H1 (cell line): ENCODE data around the gene SMYD3.

Source experiments
- CTCF ChIP-seq, 3 experiments: IDR thresholded peaks; 1 replicate in 2 of 3; 2 replicates in 1 of 3; pipeline versions ENCODE4 v1.5.1 to v1.6.1; 2011; ENCODE audit warnings: low read length in 3 of 3, mild to moderate bottlenecking in 3 of 3, inconsistent platforms in 2 of 3, low read depth in 1 of 3, moderate library complexity in 1 of 3; ENCODE audit not compliant: insufficient read depth in 1 of 3; ENCODE audit errors: control extremely low read depth in 1 of 3
- E2F6 ChIP-seq: IDR thresholded peaks from 2 replicates; pipeline ENCODE4 v1.6.1; 2012; ENCODE audit warnings: inconsistent platforms
- FOSL1 ChIP-seq: IDR thresholded peaks from 2 replicates; pipeline ENCODE4 v1.6.1; 2011; ENCODE audit warnings: mild to moderate bottlenecking, low read depth, low read length, moderate library complexity; ENCODE audit not compliant: insufficient read depth
- GABPA ChIP-seq: IDR thresholded peaks from 2 replicates; pipeline ENCODE4 v1.6.1; 2011; ENCODE audit warnings: mild to moderate bottlenecking, low read length, moderate library complexity, borderline replicate concordance; ENCODE audit not compliant: insufficient read depth
- MAX ChIP-seq: IDR thresholded peaks from 2 replicates; pipeline ENCODE4 v1.6.1; 2012; ENCODE audit warnings: inconsistent platforms
- POLR2A ChIP-seq, 2 experiments: IDR thresholded peaks; 1 replicate in 1 of 2; 2 replicates in 1 of 2; pipeline ENCODE4 v1.6.1; 2011; ENCODE audit warnings: low read depth in 2 of 2, low read length in 2 of 2, mild to moderate bottlenecking in 2 of 2; ENCODE audit errors: control extremely low read depth in 1 of 2
- POLR2AphosphoS5 ChIP-seq: IDR thresholded peaks from 2 replicates; pipeline ENCODE4 v1.6.1; 2011; ENCODE audit warnings: low read depth, low read length
- RAD21 ChIP-seq, 2 experiments: IDR thresholded peaks in 1 of 2; conservative IDR thresholded peaks in 1 of 2; 2 replicates each; pipeline ENCODE4 v1.6.1; 2011; ENCODE audit warnings: low read depth in 2 of 2, low read length in 2 of 2, improper control_type of control experiment in 1 of 2, inconsistent platforms in 1 of 2, mild to moderate bottlenecking in 1 of 2, moderate library complexity in 1 of 2
- RBBP5 ChIP-seq: IDR thresholded peaks from 2 replicates; pipeline ENCODE4 v1.7.1; 2012; ENCODE audit warnings: low read depth, mild to moderate bottlenecking, inconsistent platforms, low read length, moderate library complexity, borderline replicate concordance
- RFX5 ChIP-seq: IDR thresholded peaks from 2 replicates; pipeline ENCODE4 v1.6.1; 2011; ENCODE audit warnings: low read depth, low read length, improper control_type of control experiment, borderline replicate concordance
- RXRA ChIP-seq: IDR thresholded peaks from 2 replicates; pipeline ENCODE4 v1.6.1; 2011; ENCODE audit warnings: low read depth, mild to moderate bottlenecking, low read length, moderate library complexity; ENCODE audit not compliant: insufficient read depth
- SP2 ChIP-seq: IDR thresholded peaks from 2 replicates; pipeline ENCODE4 v1.6.1; 2012; ENCODE audit warnings: mild to moderate bottlenecking, low read length, inconsistent platforms
- USF2 ChIP-seq: IDR thresholded peaks from 2 replicates; pipeline ENCODE4 v1.6.1; 2011; ENCODE audit warnings: low read length, improper control_type of control experiment

GRCh38 chr1:246176126-246177024, 330.7 kb downstream of the SMYD3 start:
- TF ChIP-seq CTCF (IDR thresholded peaks at IDR 0.05; ENCODE audit: control extremely low read depth in 1 of 3, insufficient read depth in 1 of 3, low read depth in 1 of 3, low read length in 3 of 3), result no peak
- no peak for TF ChIP-seq POLR2AphosphoS5
- TF ChIP-seq RAD21 (IDR thresholded peaks at IDR 0.05 in 1 of 2, conservative IDR thresholded peaks at IDR 0.05 in 1 of 2; ENCODE audit: low read depth in 2 of 2, low read length in 2 of 2), result no peak
- no peak for TF ChIP-seq POLR2A (IDR thresholded peaks at IDR 0.05; ENCODE audit: control extremely low read depth in 1 of 2, low read depth in 2 of 2, low read length in 2 of 2)
- no peak for TF ChIP-seq GABPA
- TF ChIP-seq RXRA, result no peak
- no peak for TF ChIP-seq RFX5
- TF ChIP-seq SP2, result no peak
- TF ChIP-seq E2F6, result no peak
- TF ChIP-seq FOSL1, result no peak
- TF ChIP-seq MAX, result no peak
- no peak for TF ChIP-seq RBBP5
- no peak for TF ChIP-seq USF2
